Measurements from ENCODE around the gene CREBL2.
"Not testable (repeated sequence)": the region's sequence is repeated elsewhere in the genome, so short reads cannot be mapped to it uniquely, and the experiment has no call there.

CREBL2 gene

GRCh38 chr12:12595929-12596328 is 15.7 kb upstream of the CREBL2 start:
- in situ Hi-C loops (cut with MboI; ENCODE audit: low sequenced_read_pairs) = not testable (repeated sequence)

GRCh38 chr12:12596598-12596997 is 15.1 kb upstream of the CREBL2 start:
- in situ Hi-C loops (cut with MboI; ENCODE audit: low sequenced_read_pairs) = not testable (repeated sequence)

GRCh38 chr12:12598864-12599263 is 12.8 kb upstream of the CREBL2 start:
- in situ Hi-C loops (cut with MboI; ENCODE audit: low sequenced_read_pairs) = no loop called here

GRCh38 chr12:12599750-12600643 is 11.7 kb upstream of the CREBL2 start:
- in situ Hi-C loops (cut with MboI; ENCODE audit: low sequenced_read_pairs) = no loop called here

GRCh38 chr12:12600659-12601058 is 11.0 kb upstream of the CREBL2 start:
- in situ Hi-C loops (cut with MboI; ENCODE audit: low sequenced_read_pairs) = no loop called here

- in situ Hi-C loops (cut with MboI; ENCODE audit: low sequenced_read_pairs) = no loop called here
These were observed 6.9 kb upstream of the CREBL2 start for GRCh38 chr12:12604740-12605139.

GRCh38 chr12:12606781-12607589 is 4.7 kb upstream of the CREBL2 start:
- in situ Hi-C loops (cut with MboI; ENCODE audit: low sequenced_read_pairs) = no loop called here

GRCh38 chr12:12608557-12608957 is 3.1 kb upstream of the CREBL2 start:
- in situ Hi-C loops (cut with MboI; ENCODE audit: low sequenced_read_pairs) = no loop called here

- in situ Hi-C loops (cut with MboI; ENCODE audit: low sequenced_read_pairs) = no loop called here
These were observed 2.0 kb upstream of the CREBL2 start for GRCh38 chr12:12609692-12610091.

- in situ Hi-C loops (cut with MboI; ENCODE audit: low sequenced_read_pairs) = no loop called here
These were observed 965 bp upstream of the CREBL2 start for GRCh38 chr12:12610711-12611110.

- in situ Hi-C loops (cut with MboI; ENCODE audit: low sequenced_read_pairs) = no loop called here
These were observed 682 bp downstream of the CREBL2 start for GRCh38 chr12:12612358-12612757.

GRCh38 chr12:12613344-12613743 is 1.7 kb downstream of the CREBL2 start:
- in situ Hi-C loops (cut with MboI; ENCODE audit: low sequenced_read_pairs) = no loop called here

- in situ Hi-C loops (cut with MboI; ENCODE audit: low sequenced_read_pairs) = no loop called here
These were observed 2.7 kb downstream of the CREBL2 start for GRCh38 chr12:12614342-12614741.

GRCh38 chr12:12616512-12617310 is 5.0 kb downstream of the CREBL2 start:
- in situ Hi-C loops (cut with MboI; ENCODE audit: low sequenced_read_pairs) = no loop called here

- in situ Hi-C loops (cut with MboI; ENCODE audit: low sequenced_read_pairs) = not testable (repeated sequence)
These were observed 6.4 kb downstream of the CREBL2 start for GRCh38 chr12:12618064-12618463.

- in situ Hi-C loops (cut with MboI; ENCODE audit: low sequenced_read_pairs) = no loop called here
These were observed 9.1 kb downstream of the CREBL2 start for GRCh38 chr12:12620730-12621315.

GRCh38 chr12:12622418-12622817 is 10.7 kb downstream of the CREBL2 start:
- in situ Hi-C loops (cut with MboI; ENCODE audit: low sequenced_read_pairs) = no loop called here

GRCh38 chr12:12624498-12624992 is 12.9 kb downstream of the CREBL2 start:
- in situ Hi-C loops (cut with MboI; ENCODE audit: low sequenced_read_pairs) = no loop called here

GRCh38 chr12:12626471-12626870 is 14.8 kb downstream of the CREBL2 start:
- in situ Hi-C loops (cut with MboI; ENCODE audit: low sequenced_read_pairs) = no loop called here

- in situ Hi-C loops (cut with MboI; ENCODE audit: low sequenced_read_pairs) = no loop called here
These were observed 15.7 kb downstream of the CREBL2 start for GRCh38 chr12:12627308-12627827.

All from HL-60/S4 treated with phorbol 12-myristate 13-acetate at 8.2 ng/mL for 4 days and 3 days (cell line).